ENCODE results near the gene CCDC61. TPM values are rescaled to one million over a fixed set of nuclear protein-coding genes. Genes with fewer than 3 reads are reported as not detected.

Gene CCDC61
- total RNA-seq, 1 experiment from 2014 or later: 16.9 TPM

DNA sequence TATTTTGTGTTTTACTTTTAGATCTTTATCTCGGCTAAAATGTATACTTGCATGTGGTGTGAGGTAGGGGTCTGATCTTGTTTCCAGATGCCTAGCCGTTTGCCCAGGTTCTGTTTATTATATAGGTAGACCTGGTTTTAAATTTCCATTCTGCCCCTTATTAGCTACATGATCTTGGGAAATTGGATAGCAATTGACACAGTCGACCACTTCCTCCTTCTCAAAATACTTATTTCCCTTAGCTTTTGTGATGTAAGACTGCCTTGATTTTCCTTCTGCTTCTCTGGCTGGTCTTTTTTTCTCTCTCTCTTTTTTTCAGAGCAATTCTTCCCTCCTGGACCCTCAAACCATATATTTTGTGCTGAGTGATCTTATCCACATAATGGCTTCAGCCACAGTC is 30.6 kb downstream of the CCDC61 start:
- peaks cover 10 to 20% of the 10 kb centered on the region in 2 experiments for H3K4me1 Mint-ChIP-seq
- no peak overlapping the region for H3K27ac Mint-ChIP-seq
- H3K36me3 Mint-ChIP-seq (ENCODE audit: insufficient read depth in 1 of 3, low read depth in 3 of 3): peaks cover 4 to 14% (median 12%) of the 10 kb centered on the region in 3 experiments; a peak in 5 of 7 replicates
- H2BK120ac ChIP-seq (ENCODE audit: low read depth, low read length, poor library complexity, severe bottlenecking): no peak overlapping the region
- no peaks in the 10 kb centered on the region; the same call in 1 of the 2 replicates for H3K27me3 Mint-ChIP-seq (ENCODE audit: low read depth)
- H3K27ac ChIP-seq (ENCODE audit: insufficient read length, low read depth, low read length): no peak overlapping the region
- no peak overlapping the region for H4K91ac ChIP-seq (ENCODE audit: insufficient read length, low read depth, low read length)
- H3K4me3 Mint-ChIP-seq: no peak overlapping the region
- H4K8ac ChIP-seq (replicated peaks; ENCODE audit: insufficient read length, low read depth, low read length): no peak overlapping the region
- H3K4me1 ChIP-seq (ENCODE audit: insufficient read depth, low read length): no peaks in the 10 kb centered on the region
- no peak overlapping the region for H3K4ac ChIP-seq (ENCODE audit: low read depth, low read length)
- no peaks in the 10 kb centered on the region for H3K79me1 ChIP-seq (ENCODE audit: insufficient read depth, low read depth, low read length, poor library complexity, severe bottlenecking)
- H3K23me2 ChIP-seq (ENCODE audit: insufficient read length, low read depth, low read length, poor library complexity, severe bottlenecking): no peaks in the 10 kb centered on the region
- no peak overlapping the region for H2BK15ac ChIP-seq (ENCODE audit: low read depth, low read length)
- no peaks in the 10 kb centered on the region for H3K9me3 ChIP-seq (ENCODE audit: control insufficient read depth, low read depth, low read length)
- no peak overlapping the region for H3K9ac ChIP-seq (ENCODE audit: extremely low read depth, insufficient read length, low read length)
- no peak for DNase-seq
- no peak overlapping the region for H3T11ph ChIP-seq (ENCODE audit: low read length)
- no peaks in the 10 kb centered on the region for H4K20me1 ChIP-seq (ENCODE audit: control insufficient read depth, insufficient read depth, insufficient read length)
- WGBS (ENCODE audit: extremely low coverage, insufficient read length, low lambda C conversion rate): no CpG with 5 or more reads among the region's 3 CpGs
- H3K4me2 ChIP-seq (ENCODE audit: insufficient read depth, insufficient read length, low read length): no peak overlapping the region
- no peak overlapping the region for H2AK5ac ChIP-seq (ENCODE audit: insufficient read length, low read length)
- no peaks in the 10 kb centered on the region for H3K79me2 ChIP-seq (ENCODE audit: insufficient read depth, low read length)
- no peak overlapping the region for H4K5ac ChIP-seq (ENCODE audit: insufficient read length, low read depth, low read length)
- H2BK20ac ChIP-seq (ENCODE audit: low read depth, low read length, poor library complexity, severe bottlenecking): no peak overlapping the region
- H3K27me3 ChIP-seq (ENCODE audit: insufficient read depth, low read length): no peaks in the 10 kb centered on the region
- H3K14ac ChIP-seq (ENCODE audit: insufficient read depth, low read length): no peak overlapping the region
- H2BK12ac ChIP-seq (ENCODE audit: insufficient read length, low read depth, low read length): no peak overlapping the region
- H3K9me3 Mint-ChIP-seq: peaks cover 3 to 4% of the 10 kb centered on the region in 2 experiments; a peak in 2 of 5 replicates
- no peak for TF ChIP-seq CTCF (conservative IDR thresholded peaks at IDR 0.05)
- H3K23ac ChIP-seq (ENCODE audit: insufficient read length, low read depth, low read length): no peak overlapping the region
- no peak overlapping the region for H2AFZ ChIP-seq (ENCODE audit: low read length)
- no peak overlapping the region for H3K56ac ChIP-seq (ENCODE audit: insufficient read length, low read depth, low read length)
- no peak overlapping the region for H3K18ac ChIP-seq (ENCODE audit: insufficient read length, low read depth, low read length)
- no peak overlapping the region for H2BK5ac ChIP-seq (ENCODE audit: insufficient read length, low read length)
